Measurements from ENCODE around the gene RHOC.

The RHOC gene

DNA sequence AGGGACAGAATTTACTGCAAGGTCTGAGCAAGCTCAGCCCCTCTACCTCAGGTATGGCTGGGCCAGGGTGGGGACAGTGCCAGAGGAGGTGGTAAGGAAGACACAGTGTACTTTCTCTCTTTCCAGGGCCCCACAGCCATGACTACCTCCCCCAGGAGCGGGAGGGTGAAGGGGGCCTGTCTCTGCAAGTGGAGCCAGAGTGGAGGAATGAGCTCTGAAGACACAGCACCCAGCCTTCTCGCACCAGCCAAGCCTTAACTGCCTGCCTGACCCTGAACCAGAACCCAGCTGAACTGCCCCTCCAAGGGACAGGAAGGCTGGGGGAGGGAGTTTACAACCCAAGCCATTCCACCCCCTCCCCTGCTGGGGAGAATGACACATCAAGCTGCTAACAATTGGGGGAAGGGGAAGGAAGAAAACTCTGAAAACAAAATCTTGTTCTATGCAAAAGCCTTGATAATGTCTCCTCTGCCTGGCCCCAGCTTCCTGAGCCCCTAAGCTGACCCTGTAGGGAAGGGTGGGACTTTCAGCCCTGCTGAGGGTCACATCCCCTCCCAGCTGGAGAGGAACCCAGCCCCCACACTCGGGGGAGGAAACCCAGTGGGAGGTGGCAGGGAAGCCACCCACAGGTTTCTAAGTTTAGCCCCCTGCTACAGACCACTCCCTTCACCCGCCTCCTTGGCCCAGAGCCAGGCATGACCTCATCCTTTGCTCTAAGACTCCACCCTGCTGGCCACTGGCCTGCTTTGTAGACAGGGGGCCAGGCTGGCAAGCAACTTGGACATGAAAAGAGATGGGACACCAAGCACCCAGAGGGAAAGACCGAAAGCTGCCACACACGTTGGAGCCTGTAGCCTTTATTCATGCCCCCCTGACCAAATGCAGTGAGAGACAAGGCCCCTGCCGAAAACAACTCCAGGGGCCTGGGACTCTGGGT is 6.4 kb downstream of the RHOC start:
- Histone ChIP-seq H3K27me3 (ENCODE audit: insufficient read depth, poor library complexity, severe bottlenecking) (no peaks in the 10 kb centered on the region), H3K27ac (replicated peaks) (no peak overlapping the region), H3K4me3 (replicated peaks; ENCODE audit: insufficient read depth, low read length) (no peak overlapping the region)
- DNase-seq (ENCODE audit: low read depth in 1 of 2, low spot score in 1 of 2): peak; percentile 52 to 73
- TF ChIP-seq POLR2AphosphoS5 (IDR thresholded peaks at IDR 0.05; ENCODE audit: low read depth): peak; percentile 13; the same call in 1 of the 2 replicates
- no peak for TF ChIP-seq SPI1 (IDR thresholded peaks at IDR 0.05; ENCODE audit: borderline replicate concordance, low read depth)

GRCh38 chr1:112699425-112700144 is 7.3 kb downstream of the RHOC start:
- Histone ChIP-seq H3K27me3 (ENCODE audit: insufficient read depth, poor library complexity, severe bottlenecking) (no peaks in the 10 kb centered on the region), H3K4me3 (replicated peaks; ENCODE audit: insufficient read depth, low read length) (no peak overlapping the region), H3K27ac (replicated peaks) (no peak overlapping the region)
- no peak for DNase-seq (ENCODE audit: low read depth in 1 of 2, low spot score in 1 of 2)
- TF ChIP-seq, protein P1, sequence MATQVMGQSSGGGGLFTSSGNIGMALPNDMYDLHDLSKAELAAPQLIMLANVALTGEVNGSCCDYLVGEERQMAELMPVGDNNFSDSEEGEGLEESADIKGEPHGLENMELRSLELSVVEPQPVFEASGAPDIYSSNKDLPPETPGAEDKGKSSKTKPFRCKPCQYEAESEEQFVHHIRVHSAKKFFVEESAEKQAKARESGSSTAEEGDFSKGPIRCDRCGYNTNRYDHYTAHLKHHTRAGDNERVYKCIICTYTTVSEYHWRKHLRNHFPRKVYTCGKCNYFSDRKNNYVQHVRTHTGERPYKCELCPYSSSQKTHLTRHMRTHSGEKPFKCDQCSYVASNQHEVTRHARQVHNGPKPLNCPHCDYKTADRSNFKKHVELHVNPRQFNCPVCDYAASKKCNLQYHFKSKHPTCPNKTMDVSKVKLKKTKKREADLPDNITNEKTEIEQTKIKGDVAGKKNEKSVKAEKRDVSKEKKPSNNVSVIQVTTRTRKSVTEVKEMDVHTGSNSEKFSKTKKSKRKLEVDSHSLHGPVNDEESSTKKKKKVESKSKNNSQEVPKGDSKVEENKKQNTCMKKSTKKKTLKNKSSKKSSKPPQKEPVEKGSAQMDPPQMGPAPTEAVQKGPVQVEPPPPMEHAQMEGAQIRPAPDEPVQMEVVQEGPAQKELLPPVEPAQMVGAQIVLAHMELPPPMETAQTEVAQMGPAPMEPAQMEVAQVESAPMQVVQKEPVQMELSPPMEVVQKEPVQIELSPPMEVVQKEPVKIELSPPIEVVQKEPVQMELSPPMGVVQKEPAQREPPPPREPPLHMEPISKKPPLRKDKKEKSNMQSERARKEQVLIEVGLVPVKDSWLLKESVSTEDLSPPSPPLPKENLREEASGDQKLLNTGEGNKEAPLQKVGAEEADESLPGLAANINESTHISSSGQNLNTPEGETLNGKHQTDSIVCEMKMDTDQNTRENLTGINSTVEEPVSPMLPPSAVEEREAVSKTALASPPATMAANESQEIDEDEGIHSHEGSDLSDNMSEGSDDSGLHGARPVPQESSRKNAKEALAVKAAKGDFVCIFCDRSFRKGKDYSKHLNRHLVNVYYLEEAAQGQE (IDR thresholded peaks at IDR 0.05; ENCODE audit: insufficient replicate concordance, low read depth): no peak
- TF ChIP-seq POLR2AphosphoS5 (IDR thresholded peaks at IDR 0.05; ENCODE audit: low read depth): no peak
- no peak for TF ChIP-seq CTCF (IDR thresholded peaks at IDR 0.05; ENCODE audit: insufficient read depth, low read length)
- TF ChIP-seq SPI1 (IDR thresholded peaks at IDR 0.05; ENCODE audit: borderline replicate concordance, low read depth): no peak
- TF ChIP-seq GABPA (IDR thresholded peaks at IDR 0.05; ENCODE audit: low read depth): no peak

- H3K27ac ChIP-seq (replicated peaks): no peak overlapping the region
- no peaks in the 10 kb centered on the region for H3K27me3 ChIP-seq (ENCODE audit: insufficient read depth, poor library complexity, severe bottlenecking)
- no peak for DNase-seq (ENCODE audit: low read depth in 1 of 2, low spot score in 1 of 2)
- TF ChIP-seq, protein P1 (IDR thresholded peaks at IDR 0.05; ENCODE audit: insufficient replicate concordance, low read depth): no peak
- TF ChIP-seq CTCF (IDR thresholded peaks at IDR 0.05; ENCODE audit: insufficient read depth, low read length): no peak
- TF ChIP-seq POLR2AphosphoS5 (IDR thresholded peaks at IDR 0.05; ENCODE audit: low read depth): no peak
- TF ChIP-seq SPI1 (IDR thresholded peaks at IDR 0.05; ENCODE audit: borderline replicate concordance, low read depth): no peak
- no peak for TF ChIP-seq GABPA (IDR thresholded peaks at IDR 0.05; ENCODE audit: low read depth)
- no peak overlapping the region for H3K4me3 ChIP-seq (replicated peaks; ENCODE audit: insufficient read depth, low read length)
Measured at GRCh38 chr1:112698366-112699310, 8.3 kb downstream of the RHOC start.

Data from HL-60 (cell line).